K562 (cell line): ENCODE data around the gene HS3ST4. TPM values are rescaled to one million over a fixed set of nuclear protein-coding genes. Genes with fewer than 3 reads are reported as not detected.

ENCODE experiments used
- CBFA2T3 ChIP-seq: fragments of 450-650 bp; IDR thresholded peaks from 2 replicates; pipeline ENCODE4 v1.6.1; 2017
- E2F1 ChIP-seq: sonication (generic); formaldehyde crosslinking; IDR thresholded peaks from 2 replicates; pipeline ENCODE4 v1.8.1; 2023; ENCODE audit warnings: mild to moderate bottlenecking, missing genetic modification reagents, moderate library complexity
- EZH2 ChIP-seq: IDR thresholded peaks from 2 replicates; pipeline ENCODE4 v1.6.1; 2012; ENCODE audit warnings: low read depth, mild to moderate bottlenecking, inconsistent platforms, low read length, borderline replicate concordance
- KAT7 ChIP-seq: sonication (generic); formaldehyde crosslinking; IDR thresholded peaks from 2 replicates; pipeline ENCODE4 v1.8.0; 2022; ENCODE audit warnings: missing genetic modification reagents, mild to moderate bottlenecking, borderline replicate concordance
- NR4A1 ChIP-seq, 2 experiments: fragments of 250-450 bp in 1 of 2; fragments of 450-650 bp in 1 of 2; sonication (Bioruptor Pico) in 1 of 2; IDR thresholded peaks; 2 replicates each; pipeline versions ENCODE4 v1.4.0 to v1.6.1; 2016 to 2020; ENCODE audit warnings: mild to moderate bottlenecking in 2 of 2, missing compliant biosample characterization in 1 of 2, missing genetic modification characterization in 1 of 2, moderate library complexity in 1 of 2
- PHF20 ChIP-seq: fragments of 450-650 bp; IDR thresholded peaks from 2 replicates; pipeline ENCODE4 v1.6.1; 2018; ENCODE audit not compliant: partially characterized antibody
- PTBP1 ChIP-seq: fragments of 200-400 bp; formaldehyde crosslinking; IDR thresholded peaks from 2 replicates; pipeline ENCODE4 v1.6.1; 2017; ENCODE audit warnings: low read depth, low read length
- SP1 ChIP-seq: sonication (generic); formaldehyde crosslinking; IDR thresholded peaks from 2 replicates; pipeline ENCODE4 v1.8.1; 2022; ENCODE audit warnings: mild to moderate bottlenecking, missing genetic modification reagents
- SREBF1 ChIP-seq: fragments of 150-350 bp; IDR thresholded peaks from 2 replicates; pipeline ENCODE4 v1.6.1; 2014; ENCODE audit warnings: antibody characterized with exemption, low read depth, low read length, borderline replicate concordance
- SREBF2 ChIP-seq: sonication (generic); formaldehyde crosslinking; IDR thresholded peaks from 2 replicates; pipeline ENCODE4 v1.4.0; 2020; ENCODE audit warnings: mild to moderate bottlenecking, missing genetic modification reagents
- SRSF7 ChIP-seq: fragments of 200-400 bp; formaldehyde crosslinking; optimal IDR thresholded peaks from 2 replicates; pipeline ENCODE3; 2017; ENCODE audit warnings: mild to moderate bottlenecking, low read depth, low read length
- TAF9B ChIP-seq: fragments of 450-650 bp; IDR thresholded peaks from 2 replicates; pipeline ENCODE4 v1.6.1; 2018; ENCODE audit warnings: mild to moderate bottlenecking; ENCODE audit not compliant: partially characterized antibody
- TEAD4 ChIP-seq, 2 experiments: sonication (generic) in 1 of 2; formaldehyde crosslinking in 1 of 2; IDR thresholded peaks; 2 replicates each; pipeline versions ENCODE4 v1.6.1 to v1.8.0; 2012 to 2022; ENCODE audit warnings: borderline replicate concordance in 1 of 2, inconsistent platforms in 1 of 2, low read length in 1 of 2, mild to moderate bottlenecking in 1 of 2, missing genetic modification reagents in 1 of 2
- VEZF1 ChIP-seq: fragments of 200-800 bp; sonication (Bioruptor generic); IDR thresholded peaks from 2 replicates; pipeline ENCODE4 v1.6.1; 2017; ENCODE audit warnings: missing genetic modification characterization, missing compliant biosample characterization
- ZFP91 ChIP-seq: sonication (generic); formaldehyde crosslinking; IDR thresholded peaks from 2 replicates; pipeline ENCODE4 v1.8.0; 2022; ENCODE audit warnings: mild to moderate bottlenecking, missing genetic modification reagents
- ZNF143 ChIP-seq: sonication (generic); formaldehyde crosslinking; IDR thresholded peaks from 2 replicates; pipeline ENCODE4 v1.9.0; 2022; ENCODE audit warnings: mild to moderate bottlenecking, missing genetic modification reagents
- ZNF184 ChIP-seq: sonication (generic); formaldehyde crosslinking; IDR thresholded peaks from 2 replicates; pipeline ENCODE4 v1.5.0; 2020; ENCODE audit warnings: missing genetic modification reagents
- ZNF217 ChIP-seq: sonication (generic); formaldehyde crosslinking; IDR thresholded peaks from 2 replicates; pipeline ENCODE4 v1.8.0; 2022; ENCODE audit warnings: mild to moderate bottlenecking, missing genetic modification reagents
- ZNF23 ChIP-seq: fragments of 250-450 bp; sonication (Bioruptor Pico); IDR thresholded peaks from 2 replicates; pipeline ENCODE4 v1.4.0; 2020; ENCODE audit warnings: mild to moderate bottlenecking
- ZNF445 ChIP-seq: fragments of 250-450 bp; sonication (Bioruptor Pico); IDR thresholded peaks from 2 replicates; pipeline ENCODE4 v1.4.0; 2020; ENCODE audit warnings: low read depth, mild to moderate bottlenecking, moderate library complexity
- ZNF449 ChIP-seq: fragments of 250-450 bp; sonication (Bioruptor Pico); IDR thresholded peaks from 2 replicates; pipeline ENCODE4 v1.8.0; 2022; ENCODE audit warnings: moderate library complexity, mild to moderate bottlenecking, inconsistent platforms
- ZNF589 ChIP-seq: fragments of 200-800 bp; sonication (Bioruptor generic); IDR thresholded peaks from 2 replicates; pipeline ENCODE4 v1.6.1; 2016; ENCODE audit warnings: low read depth, missing genetic modification characterization, missing compliant biosample characterization
- polyA plus RNA-seq, 8 experiments: library from polyadenylated mRNA; depleted of rRNA in 4 of 8; stranded (reverse) in 5 of 8; unstranded in 3 of 8; fragments of >200 nt; fragmentation: Nextera tagmentation in 2 of 8; fragmentation: Illumina TruSeq in 1 of 8; extraction: Ambion mirVana in 2 of 8; extraction: Trizol in 1 of 8; gene quantifications; 2 replicates each; pipeline versions ENCODE4 v1.2.1 to v1.2.3, GENCODE V29; 2011 to 2014; ENCODE audit warnings: inconsistent platforms in 1 of 8, missing spikeins in 1 of 8
- total RNA-seq, 7 experiments: library from RNA; depleted of rRNA in 6 of 7; stranded (reverse); fragments of >200 nt in 6 of 7; fragmentation: Illumina TruSeq in 2 of 7; extraction: Trizol in 2 of 7; gene quantifications; 2 replicates each; pipeline versions ENCODE4 v1.2.1 to v1.2.3, GENCODE V29; 2011 to 2021; ENCODE audit warnings: low replicate concordance in 1 of 7

HS3ST4 gene
- total and polyA plus RNA-seq, 9 of the 15 experiments (the other 6 are each of a cell fraction or from before 2014, with no cell fraction given): not detected

- TF ChIP-seq EZH2 (peak; percentile 58; the same call in 1 of the 2 replicates), ZNF445 (CRISPR knock-in tag) (no peak), ZNF184 (no peak), CBFA2T3 (peak; percentile 100), SRSF7 (no peak), ZNF143 (no peak), ZFP91 (CRISPR knock-in tag) (no peak), TEAD4 (IDR thresholded peaks at IDR 0.05; ENCODE audit: low read length) (peak; percentile 100), TEAD4 (CRISPR knock-in tag; IDR thresholded peaks at IDR 0.05; ENCODE audit: borderline replicate concordance) (no peak), ZNF449 (peak; percentile 52; the same call in 1 of the 2 replicates), TAF9B (peak; percentile 49), SREBF2 (CRISPR knock-in tag) (no peak), ZNF589 (CRISPR knock-in tag) (peak; percentile 95), NR4A1 (CRISPR knock-in tag; IDR thresholded peaks at IDR 0.05) (no peak), NR4A1 (tag; IDR thresholded peaks at IDR 0.05) (peak; percentile 92), ZNF23 (CRISPR knock-in tag) (no peak), ZNF217 (no peak), SREBF1 (no peak), E2F1 (CRISPR knock-in tag) (no peak), PTBP1 (no peak), VEZF1 (CRISPR knock-in tag) (peak; percentile 59), PHF20 (peak; percentile 64), SP1 (CRISPR knock-in tag) (no peak), KAT7 (no peak)
These were observed 80.2 kb downstream of the HS3ST4 start (continued) for GRCh38 chr16:25771812-25772568.
